CD4-positive, alpha-beta T cell treated with Interleukin-15 for 4 hours (primary cell): Measurements from ENCODE around the gene KLHL1.

Experiments
- DNase-seq: peaks from one replicate; pipeline ENCODE4 v3.0.0-alpha.2; 2020; ENCODE audit warnings: low spot score

The KLHL1 gene

GRCh38 chr13:69857183-69857821 is 250.9 kb downstream of the KLHL1 start:
- DNase-seq: peak; percentile 0

GRCh38 chr13:69856331-69856730 is 251.9 kb downstream of the KLHL1 start:
- no peak for DNase-seq

GRCh38 chr13:69828527-69828926 is 279.7 kb downstream of the KLHL1 start:
- DNase-seq: no peak

- no peak for DNase-seq
Observed at GRCh38 chr13:69820180-69820579, 288.1 kb downstream of the KLHL1 start.

- DNase-seq: no peak
Observed at GRCh38 chr13:69817333-69817869, 290.9 kb downstream of the KLHL1 start.

- no peak for DNase-seq
Observed at GRCh38 chr13:69809152-69809551, 299.1 kb downstream of the KLHL1 start.

GRCh38 chr13:69796256-69796655 is 312.0 kb downstream of the KLHL1 start:
- DNase-seq: no peak

- DNase-seq: no peak
Observed at GRCh38 chr13:69793783-69794453, 314.3 kb downstream of the KLHL1 start.

- DNase-seq: no peak
Observed at GRCh38 chr13:69776937-69777336, 331.3 kb downstream of the KLHL1 start.

GRCh38 chr13:69769608-69770007 is 338.6 kb downstream of the KLHL1 start:
- DNase-seq: no peak

- DNase-seq: no peak
Observed at GRCh38 chr13:69761581-69761980, 346.7 kb downstream of the KLHL1 start.

GRCh38 chr13:69755101-69755500 is 353.2 kb downstream of the KLHL1 start:
- DNase-seq: no peak

- DNase-seq: no peak
Observed at GRCh38 chr13:69751259-69751658, 357.0 kb downstream of the KLHL1 start.

- DNase-seq: no peak
Observed at GRCh38 chr13:69737129-69737935, 370.9 kb downstream of the KLHL1 start.

GRCh38 chr13:69721631-69722030 is 386.6 kb downstream of the KLHL1 start:
- DNase-seq: no peak

GRCh38 chr13:69720278-69720983 is 387.8 kb downstream of the KLHL1 start:
- no peak for DNase-seq

GRCh38 chr13:69706807-69707206 is 401.4 kb downstream of the KLHL1 start:
- DNase-seq: no peak

GRCh38 chr13:69704311-69704710 is 403.9 kb downstream of the KLHL1 start:
- no peak for DNase-seq

- no peak for DNase-seq
Observed at GRCh38 chr13:69690999-69691398, 417.3 kb downstream of the KLHL1 start.

GRCh38 chr13:69683921-69684686 is 424.1 kb downstream of the KLHL1 start:
- no peak for DNase-seq

- no peak for DNase-seq
Observed at GRCh38 chr13:69681722-69682121, 426.5 kb downstream of the KLHL1 start.
